K562 (cell line): ENCODE data around the gene ATP4B. TPM values are rescaled to one million over a fixed set of nuclear protein-coding genes. Genes with fewer than 3 reads are reported as not detected.
A peak's percentile ranks its signal among the peaks of the same experiment; 100 is the strongest.

Experiments
- ATAC-seq: fragments of 200-7000 bp; cut with Tn5 transposase; 3 replicates; pipeline ENCODE4 v1.9.1; 2020; ENCODE audit warnings: moderate library complexity
- BruUV-seq: library from RNA; stranded (reverse); fragments of 400-500 nt; replicated peaks from 2 replicates; lab custom pipeline; 2021; lab: Mats Ljungman, UMichigan
- CTCF ChIA-PET: fragments of 300-600 bp; formaldehyde crosslinking; extraction: SDS; loops from one replicate; lab custom pipeline; 2021; ENCODE audit warnings: low intra/inter-chr PET ratio; lab: Yijun Ruan, JAX
- POLR2A ChIA-PET: fragments of 300-600, 350-650 bp; sonication (Branson Sonifier 250); formaldehyde crosslinking; extraction: SDS; loops from one replicate; lab custom pipeline; 2021; ENCODE audit warnings: antibody characterized with exemption, inconsistent platforms; lab: Yijun Ruan, JAX
- DNase-seq, 4 experiments: peaks; one replicate each; pipeline versions ENCODE4 v3.0.0 to v3.0.0-alpha.2; 2011 to 2018; ENCODE audit warnings: low spot score in 3 of 4, mixed read lengths in 3 of 4; ENCODE audit errors: extremely low read depth in 1 of 4
- FAIRE-seq: peaks from 2 replicates; lab custom pipeline; 2011; peaks lifted over from hg19 to GRCh38; lab: Jason Lieb, UNC
- H2AFZ ChIP-seq: 2 replicates; pipeline ENCODE4 v1.6.0; 2011; ENCODE audit warnings: low read depth, low read length, control low read depth, inconsistent platforms
- H3K27ac ChIP-seq: fragments of 200-600 bp; 3 replicates; pipeline ENCODE4 v1.8.0; 2011; ENCODE audit warnings: low read depth, mild to moderate bottlenecking, control low read depth, inconsistent platforms, low read length, moderate library complexity, mixed read lengths; ENCODE audit errors: extremely low read depth
- H3K27me3 ChIP-seq, 2 experiments: fragments of 300-600 bp in 1 of 2; 2 replicates in 1 of 2; 3 replicates in 1 of 2; pipeline versions ENCODE4 v1.6.0 to v1.8.0; 2011; ENCODE audit warnings: inconsistent platforms in 2 of 2, low read length in 2 of 2, mild to moderate bottlenecking in 1 of 2, mixed read lengths in 1 of 2, moderate library complexity in 1 of 2; ENCODE audit not compliant: control insufficient read depth in 2 of 2, insufficient read depth in 2 of 2
- H3K36me3 ChIP-seq: fragments of 300-600 bp; 3 replicates; pipeline ENCODE4 v1.8.0; 2011; ENCODE audit warnings: mild to moderate bottlenecking, low read length, inconsistent platforms; ENCODE audit not compliant: control insufficient read depth, insufficient read depth
- H3K4me1 ChIP-seq, 2 experiments: fragments of 200-600 bp in 1 of 2; replicated peaks in 1 of 2; 2 replicates in 1 of 2; 3 replicates in 1 of 2; pipeline versions ENCODE4 v1.5.1 to v1.8.0; 2011; ENCODE audit warnings: inconsistent platforms in 2 of 2, low read length in 2 of 2, mild to moderate bottlenecking in 1 of 2, mixed read lengths in 1 of 2, moderate library complexity in 1 of 2; ENCODE audit not compliant: control insufficient read depth in 2 of 2, insufficient read depth in 2 of 2
- H3K4me2 ChIP-seq: 2 replicates; pipeline ENCODE4 v1.6.1; 2011; ENCODE audit warnings: low read length, control low read depth, inconsistent platforms, mixed read lengths; ENCODE audit not compliant: insufficient read depth
- H3K4me3 ChIP-seq: fragments of 200-600 bp; sonication (generic), shearing (Covaris generic); 2 replicates; pipeline ENCODE4 v1.5.1; 2016; ENCODE audit warnings: control low read depth, inconsistent platforms
- H3K79me2 ChIP-seq: fragments of 200-600 bp; 3 replicates; pipeline ENCODE4 v1.8.0; 2011; ENCODE audit warnings: low read length, inconsistent platforms; ENCODE audit not compliant: control insufficient read depth, insufficient read depth
- H3K9ac ChIP-seq, 2 experiments: 2 replicates each; pipeline versions ENCODE4 v1.6.0 to v1.6.1; 2011; ENCODE audit warnings: low read depth in 2 of 2, low read length in 2 of 2, control low read depth in 1 of 2, inconsistent platforms in 1 of 2, mild to moderate bottlenecking in 1 of 2, mixed read lengths in 1 of 2; ENCODE audit not compliant: insufficient read depth in 1 of 2
- H3K9me1 ChIP-seq: one replicate; pipeline ENCODE4 v1.6.0; 2011; ENCODE audit warnings: inconsistent platforms, mild to moderate bottlenecking, low read length, moderate library complexity; ENCODE audit not compliant: control insufficient read depth, insufficient read depth
- H3K9me3 ChIP-seq: replicated peaks from 2 replicates; pipeline ENCODE4 v1.5.1; 2011; ENCODE audit warnings: low read depth, low read length, inconsistent platforms; ENCODE audit not compliant: control insufficient read depth, insufficient read depth
- H4K20me1 ChIP-seq: replicated peaks from 2 replicates; pipeline ENCODE4 v1.6.1; 2011; ENCODE audit warnings: low read length, inconsistent platforms, mixed read lengths; ENCODE audit not compliant: control insufficient read depth, insufficient read depth
- CBFA2T3 ChIP-seq: fragments of 450-650 bp; IDR thresholded peaks from 2 replicates; pipeline ENCODE4 v1.6.1; 2017
- ELF1 ChIP-seq: fragments of 200-800 bp; sonication (Bioruptor generic); IDR thresholded peaks from 2 replicates; pipeline ENCODE4 v1.6.1; 2016; ENCODE audit warnings: missing genetic modification characterization, missing compliant biosample characterization
- KLF13 ChIP-seq: fragments of 450-650 bp; IDR thresholded peaks from 2 replicates; pipeline ENCODE4 v1.6.1; 2016; ENCODE audit warnings: missing genetic modification characterization, low read depth, mild to moderate bottlenecking, missing compliant biosample characterization, moderate library complexity, borderline replicate concordance
- MAFG ChIP-seq: fragments of 450-650 bp; conservative IDR thresholded peaks from 2 replicates; pipeline ENCODE4 v1.6.1; 2016; ENCODE audit warnings: missing genetic modification characterization, missing compliant biosample characterization
- MAX ChIP-seq: sonication (generic); formaldehyde crosslinking; IDR thresholded peaks from 2 replicates; pipeline ENCODE4 v1.9.0; 2022; ENCODE audit warnings: mild to moderate bottlenecking, missing genetic modification reagents
- MEF2D ChIP-seq: conservative IDR thresholded peaks from 2 replicates; pipeline ENCODE4 v1.6.1; 2016; ENCODE audit warnings: low read depth, missing genetic modification characterization, missing compliant biosample characterization
- ZNF609 ChIP-seq: sonication (generic); formaldehyde crosslinking; IDR thresholded peaks from 2 replicates; pipeline ENCODE4 v1.8.1; 2023; ENCODE audit warnings: missing genetic modification reagents, mild to moderate bottlenecking, borderline replicate concordance
- WGBS: fragments of 100-300 bp; shearing (Covaris generic); methylation state at CpG from one replicate; pipeline ENCODE4 v1.1.6; 2016; ENCODE audit warnings: low coverage, mixed read lengths; ENCODE audit not compliant: insufficient coverage; ENCODE audit errors: missing lambda C conversion rate; 5-methylcytosine and 5-hydroxymethylcytosine counted together
- in situ Hi-C: fragments of 300-500 bp; cut with MboI; formaldehyde crosslinking; loops from 4 replicates; pipeline ENCODE4 v1.15.0; 2018; ENCODE audit warnings: inconsistent platforms, mixed read lengths
- intact Hi-C: fragments of 100-400 bp; cut with micrococcal nuclease; formaldehyde crosslinking; loops from 2 replicates; pipeline ENCODE4 v1.14.2; 2022
- polyA plus RNA-seq, 8 experiments: library from polyadenylated mRNA; depleted of rRNA in 4 of 8; stranded (reverse) in 5 of 8; unstranded in 3 of 8; fragments of >200 nt; fragmentation: Nextera tagmentation in 2 of 8; fragmentation: Illumina TruSeq in 1 of 8; extraction: Ambion mirVana in 2 of 8; extraction: Trizol in 1 of 8; gene quantifications; 2 replicates each; pipeline versions ENCODE4 v1.2.1 to v1.2.3, GENCODE V29; 2011 to 2014; ENCODE audit warnings: inconsistent platforms in 1 of 8, missing spikeins in 1 of 8
- total RNA-seq, 7 experiments: library from RNA; depleted of rRNA in 6 of 7; stranded (reverse); fragments of >200 nt in 6 of 7; fragmentation: Illumina TruSeq in 2 of 7; extraction: Trizol in 2 of 7; gene quantifications; 2 replicates each; pipeline versions ENCODE4 v1.2.1 to v1.2.3, GENCODE V29; 2011 to 2021; ENCODE audit warnings: low replicate concordance in 1 of 7

ATP4B gene
- total and polyA plus RNA-seq, 9 of the 15 experiments (the other 6 are each of a cell fraction or from before 2014, with no cell fraction given), result not detected

- TF ChIP-seq ZNF609 (CRISPR knock-in tag), result no peak
- no peak for TF ChIP-seq MEF2D (tag)
- TF ChIP-seq MAFG (tag), result 0 out of 2 replicates have a peak, but pooled peaks have one; percentile 9
Measured at GRCh38 chr13:113654591-113655345, 3.2 kb downstream of the ATP4B start (continued).

GRCh38 chr13:113654175-113654560 is 3.8 kb downstream of the ATP4B start:
- H4K20me1 ChIP-seq, result no peaks in the 10 kb centered on the region; the same call in 1 of the 2 replicates
- no peak overlapping the region for H3K27ac ChIP-seq
- peaks cover 20 to 77% of the 10 kb centered on the region in 2 experiments for H3K27me3 ChIP-seq
- H3K4me1 ChIP-seq, result peaks cover 0 to 16% of the 10 kb centered on the region in 2 experiments; a peak in 2 of 5 replicates
- ATAC-seq, result no peak
- no peak overlapping the region for H2AFZ ChIP-seq
- no peaks in the 10 kb centered on the region for H3K9me1 ChIP-seq
- H3K4me2 ChIP-seq, result no peak overlapping the region
- intact Hi-C loops, result no loop called here
- POLR2A ChIA-PET, result no interaction called here
- H3K36me3 ChIP-seq, result no peaks in the 10 kb centered on the region
- BruUV-seq, result no TSS peak
- no peak overlapping the region for H3K9ac ChIP-seq
- no peak for TF ChIP-seq CBFA2T3
- no peak for TF ChIP-seq MAX (CRISPR knock-in tag)
- no peak for TF ChIP-seq KLF13 (tag)
- TF ChIP-seq ELF1, result no peak
- H3K9me3 ChIP-seq, result no peaks in the 10 kb centered on the region
- H3K79me2 ChIP-seq, result no peaks in the 10 kb centered on the region
- in situ Hi-C loops, result loop anchor here (10.0 kb wide), 1 partner anchor 261 kb away; no protein-coding TSS in a partner anchor
- WGBS, result 3% methylated on average over 9 of the region's 9 CpGs
- FAIRE-seq, result no peak
- H3K4me3 ChIP-seq, result no peak overlapping the region
- CTCF ChIA-PET, result no interaction called here
- DNase-seq, result no peak
